ENCODE results near the gene FRMD6. TPM values are rescaled to one million over a fixed set of nuclear protein-coding genes. Genes with fewer than 3 reads are reported as not detected.

Gene FRMD6
- total and polyA plus RNA-seq, 9 of the 15 experiments (the other 6 are each of a cell fraction or from before 2014, with no cell fraction given) = 0.11 to 0.92 (median 0.53) TPM

GRCh38 chr14:51759950-51760349 is 108.2 kb downstream of the FRMD6 start:
- ATAC-seq (no peak), DNase-seq (ENCODE audit: extremely low read depth in 1 of 4, low spot score in 3 of 4) (no peak), FAIRE-seq (no peak)
- H3K4me2 ChIP-seq (ENCODE audit: insufficient read depth, low read length) = no peak overlapping the region
- intact Hi-C loops (cut with micrococcal nuclease) = no loop called here
- H3K79me2 ChIP-seq (ENCODE audit: control insufficient read depth, insufficient read depth, low read length) = no peaks in the 10 kb centered on the region
- H3K9me1 ChIP-seq (ENCODE audit: control insufficient read depth, insufficient read depth, low read length) = no peaks in the 10 kb centered on the region
- TF ChIP-seq ZMIZ1 (IDR thresholded peaks at IDR 0.05; ENCODE audit: low read depth in 2 of 2, low read length in 2 of 2) (no peak), CCNT2 (IDR thresholded peaks at IDR 0.05; ENCODE audit: borderline replicate concordance, extremely low read depth, insufficient read length, low read depth, low read length) (no peak), TCF3 (CRISPR knock-in tag; IDR thresholded peaks at IDR 0.05) (no peak), PTRF (tag; IDR thresholded peaks at IDR 0.05) (no peak), HNRNPLL (IDR thresholded peaks at IDR 0.05; ENCODE audit: low read depth, low read length, poor library complexity, severe bottlenecking) (no peak), ZNF511 (CRISPR knock-in tag; IDR thresholded peaks at IDR 0.05) (no peak), ZNF140 (CRISPR knock-in tag; IDR thresholded peaks at IDR 0.05) (no peak), ZNF197 (CRISPR knock-in tag; IDR thresholded peaks at IDR 0.05; ENCODE audit: low read depth) (no peak), SRSF3 (IDR thresholded peaks at IDR 0.05; ENCODE audit: insufficient read depth, low read length) (no peak), BRCA1 (IDR thresholded peaks at IDR 0.05) (no peak), BRCA1 (CRISPR knock-in tag; IDR thresholded peaks at IDR 0.05) (no peak), TRIM25 (IDR thresholded peaks at IDR 0.05; ENCODE audit: borderline replicate concordance) (no peak), DMBX1 (CRISPR knock-in tag; IDR thresholded peaks at IDR 0.05; ENCODE audit: borderline replicate concordance) (no peak), ZFP36 (IDR thresholded peaks at IDR 0.05; ENCODE audit: low read depth, low read length, partially characterized antibody) (no peak), FOXA1 (IDR thresholded peaks at IDR 0.05; ENCODE audit: borderline replicate concordance) (no peak)
- no peaks in the 10 kb centered on the region for H4K20me1 ChIP-seq (replicated peaks; ENCODE audit: control insufficient read depth, insufficient read depth, low read length)
- no peak overlapping the region for H3K9ac ChIP-seq (ENCODE audit: insufficient read depth in 1 of 2, low read depth in 2 of 2, low read length in 2 of 2)
- no peaks in the 10 kb centered on the region for H3K36me3 ChIP-seq (ENCODE audit: control insufficient read depth, insufficient read depth, low read length)
- H2AFZ ChIP-seq (ENCODE audit: low read depth, low read length) = no peak overlapping the region
- no TSS peak for BruUV-seq (replicated peaks)
- no peaks in the 10 kb centered on the region for H3K4me1 ChIP-seq (replicated peaks in 1 of 2; ENCODE audit: control insufficient read depth in 2 of 2, insufficient read depth in 2 of 2, low read length in 2 of 2)
- 0 out of 5 replicates have a peak, but pooled peaks cover 0 to 4% of the 10 kb centered on the region in 2 experiments for H3K27me3 ChIP-seq (ENCODE audit: control insufficient read depth in 2 of 2, insufficient read depth in 2 of 2, low read length in 2 of 2)
- H3K4me3 ChIP-seq = no peak overlapping the region
- ChIA-PET CTCF (ENCODE audit: low intra/inter-chr PET ratio) (no interaction called here), POLR2A (no interaction called here)
- H3K27ac ChIP-seq (ENCODE audit: extremely low read depth, low read depth, low read length) = no peak overlapping the region
- WGBS (ENCODE audit: insufficient coverage, low coverage, missing lambda C conversion rate) = no CpG with 5 or more reads among the region's 18 CpGs
- no peaks in the 10 kb centered on the region for H3K9me3 ChIP-seq (replicated peaks; ENCODE audit: control insufficient read depth, insufficient read depth, low read depth, low read length)
- in situ Hi-C loops (cut with MboI) = no loop called here
